AG09319 (cell line): Measurements from ENCODE around the gene ECEL1.

Experiments
- DNase-seq: peaks from one replicate; pipeline ENCODE4 v3.0.0-alpha.2; 2010; ENCODE audit warnings: low read depth; ENCODE audit errors: extremely low read depth
- CTCF ChIP-seq: IDR thresholded peaks from 2 replicates; pipeline ENCODE4 v1.5.1; 2011; ENCODE audit warnings: low read depth, mild to moderate bottlenecking, inconsistent platforms, low read length, moderate library complexity

ECEL1 gene

GRCh38 chr2:232530626-232531260 is 43.1 kb upstream of the ECEL1 start:
- no peak for TF ChIP-seq CTCF
- no peak for DNase-seq

- no peak for DNase-seq
- no peak for TF ChIP-seq CTCF
Observed at GRCh38 chr2:232529806-232530547, 42.3 kb upstream of the ECEL1 start.

- no peak for DNase-seq
- no peak for TF ChIP-seq CTCF
Observed at GRCh38 chr2:232528746-232529460, 41.3 kb upstream of the ECEL1 start.

GRCh38 chr2:232527905-232528470 is 40.4 kb upstream of the ECEL1 start:
- DNase-seq, result no peak
- TF ChIP-seq CTCF, result no peak

- TF ChIP-seq CTCF, result no peak
- no peak for DNase-seq
Observed at GRCh38 chr2:232526372-232526941, 38.8 kb upstream of the ECEL1 start.

GRCh38 chr2:232525791-232526371 is 38.2 kb upstream of the ECEL1 start, which contains the start of gene CHRND:
CHRND (plus strand) TSS chr2:232526160; CDS start chr2:232526216, 56 bp downstream.
- no peak for DNase-seq
- TF ChIP-seq CTCF, result no peak
